Upper lobe of right lung (tissue), 1 donor: Measurements from ENCODE around the gene PPTC7. TPM values are rescaled to one million over a fixed set of nuclear protein-coding genes. Genes with fewer than 3 reads are reported as not detected.
"Not testable (repeated sequence)": the region's sequence is repeated elsewhere in the genome, so short reads cannot be mapped to it uniquely, and the experiment has no call there.

Experiments used
- ATAC-seq: fragments of 200-7000 bp; cut with Tn5 transposase; one replicate; pipeline ENCODE4 v1.9.1; 2020; ENCODE audit warnings: mild to moderate bottlenecking, moderate library complexity
- DNase-seq: peaks from one replicate; pipeline ENCODE4 v3.0.0-alpha.2; 2020
- H3K27ac ChIP-seq: fragments of 200-600 bp; one replicate; pipeline ENCODE4 v1.8.0; 2022
- H3K27me3 ChIP-seq: fragments of 200-600 bp; one replicate; pipeline ENCODE4 v1.8.0; 2022; ENCODE audit warnings: mild to moderate bottlenecking
- H3K36me3 ChIP-seq: fragments of 200-600 bp; one replicate; pipeline ENCODE4 v1.8.0; 2022
- H3K4me1 ChIP-seq: fragments of 200-600 bp; one replicate; pipeline ENCODE4 v1.8.0; 2022
- H3K4me3 ChIP-seq: fragments of 200-600 bp; one replicate; pipeline ENCODE4 v1.8.0; 2022; ENCODE audit warnings: mild to moderate bottlenecking
- H3K9me3 ChIP-seq: fragments of 200-600 bp; one replicate; pipeline ENCODE4 v1.8.0; 2022
- intact Hi-C: fragments of 100-400 bp; cut with DNase I; formaldehyde crosslinking; loops from one replicate; pipeline ENCODE4 v1.11.0; 2022
- total RNA-seq: library from RNA; stranded (reverse); fragmentation: NEBNext Ultra II Directional; extraction: Animal tissue kit (Norgen Biotek cat#: 25700); gene quantifications from one replicate; pipeline ENCODE4 v1.2.1, GENCODE V29; 2021
- TF ChIP-seq, protein P1 (sequence below): fragments of 200-600 bp; IDR thresholded peaks from one replicate; pipeline ENCODE4 v1.8.0; 2022; ENCODE audit warnings: antibody characterized with exemption
- donor health status: DM: no; HTN: yes; CAD: no; lungs with severe emphysema.

Gene PPTC7
- total RNA-seq, 1 donor from 2014 or later = 26.4 TPM

GRCh38 chr12:110530511-110530910 lies 52.6 kb downstream of the PPTC7 start:
- DNase-seq = no peak
- ATAC-seq = no peak
- Histone ChIP-seq H3K27me3 (no peaks in the 10 kb centered on the region), H3K36me3 (peaks cover 11% of the 10 kb centered on the region), H3K4me1 (no peaks in the 10 kb centered on the region), H3K4me3 (no peak overlapping the region), H3K27ac (no peak overlapping the region), H3K9me3 (no peaks in the 10 kb centered on the region)
- TF ChIP-seq, protein P1, sequence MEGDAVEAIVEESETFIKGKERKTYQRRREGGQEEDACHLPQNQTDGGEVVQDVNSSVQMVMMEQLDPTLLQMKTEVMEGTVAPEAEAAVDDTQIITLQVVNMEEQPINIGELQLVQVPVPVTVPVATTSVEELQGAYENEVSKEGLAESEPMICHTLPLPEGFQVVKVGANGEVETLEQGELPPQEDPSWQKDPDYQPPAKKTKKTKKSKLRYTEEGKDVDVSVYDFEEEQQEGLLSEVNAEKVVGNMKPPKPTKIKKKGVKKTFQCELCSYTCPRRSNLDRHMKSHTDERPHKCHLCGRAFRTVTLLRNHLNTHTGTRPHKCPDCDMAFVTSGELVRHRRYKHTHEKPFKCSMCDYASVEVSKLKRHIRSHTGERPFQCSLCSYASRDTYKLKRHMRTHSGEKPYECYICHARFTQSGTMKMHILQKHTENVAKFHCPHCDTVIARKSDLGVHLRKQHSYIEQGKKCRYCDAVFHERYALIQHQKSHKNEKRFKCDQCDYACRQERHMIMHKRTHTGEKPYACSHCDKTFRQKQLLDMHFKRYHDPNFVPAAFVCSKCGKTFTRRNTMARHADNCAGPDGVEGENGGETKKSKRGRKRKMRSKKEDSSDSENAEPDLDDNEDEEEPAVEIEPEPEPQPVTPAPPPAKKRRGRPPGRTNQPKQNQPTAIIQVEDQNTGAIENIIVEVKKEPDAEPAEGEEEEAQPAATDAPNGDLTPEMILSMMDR = no peak
- intact Hi-C loops = no loop called here

GRCh38 chr12:110528277-110528839 lies 54.8 kb downstream of the PPTC7 start:
- no peak overlapping the region for H3K4me3 ChIP-seq
- H3K27me3 ChIP-seq = no peaks in the 10 kb centered on the region
- H3K9me3 ChIP-seq = no peaks in the 10 kb centered on the region
- TF ChIP-seq, protein P1 = no peak
- DNase-seq = no peak
- no peak for ATAC-seq
- no peak overlapping the region for H3K27ac ChIP-seq
- H3K4me1 ChIP-seq = no peaks in the 10 kb centered on the region
- intact Hi-C loops = no loop called here
- H3K36me3 ChIP-seq = peaks cover 6% of the 10 kb centered on the region

DNA sequence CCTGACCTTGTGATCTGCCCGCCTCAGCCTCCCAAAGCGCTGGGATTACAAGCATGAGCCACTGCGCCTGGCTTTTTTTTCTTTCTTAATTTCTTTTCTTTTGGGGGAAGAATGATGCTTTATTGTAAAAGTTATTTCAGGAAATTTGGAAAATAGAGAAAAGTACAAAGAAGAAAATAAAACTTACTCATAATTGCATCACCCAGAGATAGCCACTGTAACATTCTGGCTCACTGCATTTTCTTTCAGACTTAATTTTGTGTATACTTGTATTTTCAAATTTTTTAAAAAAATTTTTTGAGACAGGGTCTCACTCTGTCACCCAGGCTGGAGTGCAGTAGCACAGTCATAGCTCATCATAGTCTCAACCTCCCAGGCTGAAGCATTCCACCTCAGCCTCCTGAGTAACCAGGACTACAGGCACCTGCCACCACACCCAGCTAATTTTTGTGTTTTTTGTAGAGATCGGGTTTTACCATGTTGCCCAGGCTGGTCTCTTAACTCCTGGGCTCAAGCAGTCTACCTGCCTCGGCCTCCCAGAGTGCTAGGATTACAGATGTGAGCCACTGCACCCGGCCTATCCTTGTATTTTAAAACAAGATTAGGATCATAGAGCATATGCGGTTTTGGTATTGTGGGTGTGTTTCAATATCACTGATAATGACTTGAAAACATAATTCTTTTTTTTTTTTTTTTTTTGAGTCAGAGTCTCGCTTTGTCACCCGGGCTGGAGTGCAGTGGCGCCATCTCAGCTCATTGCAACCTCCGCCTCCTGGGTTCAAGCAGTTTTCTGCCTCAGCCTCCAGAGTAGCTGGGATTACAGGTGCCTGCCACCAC lies 62.0 kb downstream of the PPTC7 start:
- H3K27ac ChIP-seq, H3K4me3 ChIP-seq, DNase-seq, ATAC-seq, H3K9me3 ChIP-seq, H3K36me3 ChIP-seq, H3K27me3 ChIP-seq, intact Hi-C loops, H3K4me1 ChIP-seq: not testable (repeated sequence)

- ATAC-seq, intact Hi-C loops: not testable (repeated sequence)
Observed at GRCh38 chr12:110518014-110518413, 65.1 kb downstream of the PPTC7 start.

GRCh38 chr12:110516995-110517394 lies 66.1 kb downstream of the PPTC7 start:
- no peak for ATAC-seq

More at GRCh38 chr12:110518014-110518413, 65.1 kb downstream of the PPTC7 start:
- not testable (repeated sequence) for H3K9me3 ChIP-seq, H3K4me1 ChIP-seq, H3K4me3 ChIP-seq, H3K27me3 ChIP-seq, H3K36me3 ChIP-seq, DNase-seq, H3K27ac ChIP-seq

DNA sequence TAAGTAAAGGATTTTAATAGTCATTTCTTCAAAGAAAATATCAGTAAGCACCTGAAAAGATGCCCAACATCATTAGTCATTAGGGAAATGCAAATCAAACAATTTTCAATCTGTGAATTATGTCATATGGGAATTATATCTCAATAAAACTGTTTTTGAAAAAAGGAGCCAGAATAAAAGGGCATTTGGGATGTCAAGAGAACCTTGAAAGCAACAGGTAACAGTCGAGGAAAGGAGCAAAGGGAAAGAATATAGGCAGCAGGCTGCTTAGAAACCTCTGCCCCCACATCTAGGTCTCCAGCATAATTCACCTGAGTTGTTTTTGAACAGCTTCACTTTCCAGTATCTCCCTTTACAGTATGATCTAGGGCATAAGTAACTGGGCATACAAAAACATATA lies 68.8 kb downstream of the PPTC7 start:
- H3K36me3 ChIP-seq = no peaks in the 10 kb centered on the region
- DNase-seq (no peak), ATAC-seq (no peak)
- no peaks in the 10 kb centered on the region for H3K4me1 ChIP-seq
- H3K27me3 ChIP-seq = no peaks in the 10 kb centered on the region
- intact Hi-C loops = loop anchor here (5.0 kb wide), 1 partner anchor 88 kb away; no protein-coding TSS in a partner anchor
- TF ChIP-seq, protein P1 = no peak
- no peaks in the 10 kb centered on the region for H3K9me3 ChIP-seq
- H3K27ac ChIP-seq = no peak overlapping the region
- H3K4me3 ChIP-seq = no peak overlapping the region

More at GRCh38 chr12:110516995-110517394, 66.1 kb downstream of the PPTC7 start:
- H3K36me3 ChIP-seq = no peaks in the 10 kb centered on the region
- H3K27me3 ChIP-seq = no peaks in the 10 kb centered on the region
- intact Hi-C loops = no loop called here
- no peak overlapping the region for H3K27ac ChIP-seq
- no peak overlapping the region for H3K4me3 ChIP-seq
- DNase-seq = no peak
- no peaks in the 10 kb centered on the region for H3K4me1 ChIP-seq
- no peaks in the 10 kb centered on the region for H3K9me3 ChIP-seq
- TF ChIP-seq, protein P1 = no peak
